MM.1S (cell line): Measurements from ENCODE around the gene CTXN1.

Experiments
- EZH2 ChIP-seq: fragments of 300-600 bp; sonication (generic); optimal IDR thresholded peaks from 2 replicates; pipeline ENCODE3; 2017; ENCODE audit warnings: low read depth, mild to moderate bottlenecking, antibody characterized with exemption, low read length, mixed read lengths
- TF ChIP-seq, protein P1 (sequence below): fragments of 300-600 bp; sonication (generic); IDR thresholded peaks from 2 replicates; pipeline ENCODE4 v1.5.1; 2016; ENCODE audit warnings: antibody characterized with exemption, low read length, mixed read lengths

DNA sequence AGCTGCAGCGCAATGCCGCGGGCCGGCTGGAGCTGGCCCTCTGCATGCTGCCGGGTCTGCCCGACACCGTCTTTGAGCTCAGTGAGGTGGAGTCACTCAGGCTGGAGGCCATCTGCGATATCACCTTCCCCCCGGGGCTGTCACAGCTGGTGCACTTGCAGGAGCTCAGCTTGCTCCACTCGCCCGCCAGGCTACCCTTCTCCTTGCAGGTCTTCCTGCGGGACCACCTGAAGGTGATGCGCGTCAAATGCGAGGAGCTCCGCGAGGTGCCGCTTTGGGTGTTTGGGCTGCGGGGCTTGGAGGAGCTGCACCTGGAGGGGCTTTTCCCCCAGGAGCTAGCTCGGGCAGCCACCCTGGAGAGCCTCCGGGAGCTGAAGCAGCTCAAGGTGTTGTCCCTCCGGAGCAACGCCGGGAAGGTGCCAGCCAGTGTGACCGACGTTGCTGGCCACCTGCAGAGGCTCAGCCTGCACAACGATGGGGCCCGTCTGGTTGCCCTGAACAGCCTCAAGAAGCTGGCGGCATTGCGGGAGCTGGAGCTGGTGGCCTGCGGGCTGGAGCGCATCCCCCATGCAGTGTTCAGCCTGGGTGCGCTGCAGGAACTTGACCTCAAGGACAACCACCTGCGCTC lies 26.1 kb downstream of the CTXN1 start:
- TF ChIP-seq, protein P1, sequence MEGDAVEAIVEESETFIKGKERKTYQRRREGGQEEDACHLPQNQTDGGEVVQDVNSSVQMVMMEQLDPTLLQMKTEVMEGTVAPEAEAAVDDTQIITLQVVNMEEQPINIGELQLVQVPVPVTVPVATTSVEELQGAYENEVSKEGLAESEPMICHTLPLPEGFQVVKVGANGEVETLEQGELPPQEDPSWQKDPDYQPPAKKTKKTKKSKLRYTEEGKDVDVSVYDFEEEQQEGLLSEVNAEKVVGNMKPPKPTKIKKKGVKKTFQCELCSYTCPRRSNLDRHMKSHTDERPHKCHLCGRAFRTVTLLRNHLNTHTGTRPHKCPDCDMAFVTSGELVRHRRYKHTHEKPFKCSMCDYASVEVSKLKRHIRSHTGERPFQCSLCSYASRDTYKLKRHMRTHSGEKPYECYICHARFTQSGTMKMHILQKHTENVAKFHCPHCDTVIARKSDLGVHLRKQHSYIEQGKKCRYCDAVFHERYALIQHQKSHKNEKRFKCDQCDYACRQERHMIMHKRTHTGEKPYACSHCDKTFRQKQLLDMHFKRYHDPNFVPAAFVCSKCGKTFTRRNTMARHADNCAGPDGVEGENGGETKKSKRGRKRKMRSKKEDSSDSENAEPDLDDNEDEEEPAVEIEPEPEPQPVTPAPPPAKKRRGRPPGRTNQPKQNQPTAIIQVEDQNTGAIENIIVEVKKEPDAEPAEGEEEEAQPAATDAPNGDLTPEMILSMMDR, result no peak
- TF ChIP-seq EZH2, result no peak
